HG03520 (cell line): ENCODE measurements around the gene LRMDA.
"Not testable (repeated sequence)": the region's sequence is repeated elsewhere in the genome, so short reads cannot be mapped to it uniquely, and the experiment has no call there.

Experiments used
- ATAC-seq: cut with Tn5 transposase; IDR thresholded peaks from one replicate; pipeline ENCODE4 v1.9.1; 2021; ENCODE audit warnings: mild to moderate bottlenecking, moderate library complexity; ENCODE audit not compliant: unreplicated experiment

Gene LRMDA

GRCh38 chr10:76582531-76582930, 1151.1 kb downstream of the LRMDA start:
- ATAC-seq: no peak

GRCh38 chr10:76583711-76584161, 1152.3 kb downstream of the LRMDA start:
- no peak for ATAC-seq

- not testable (repeated sequence) for ATAC-seq
Measured at GRCh38 chr10:76584466-76584865, 1153.0 kb downstream of the LRMDA start.
